GM12878 (cell line): Measurements from ENCODE around the gene INVS. TPM values are rescaled to one million over a fixed set of nuclear protein-coding genes. Genes with fewer than 3 reads are reported as not detected.

Experiments
- ATAC-seq: fragments of 200-7000 bp; cut with Tn5 transposase; 3 replicates; pipeline ENCODE4 v1.9.1; 2020; ENCODE audit warnings: mild to moderate bottlenecking, moderate library complexity
- BruUV-seq: library from RNA; stranded (reverse); fragments of 400-500 nt; replicated peaks from 2 replicates; lab custom pipeline; 2021; lab: Mats Ljungman, UMichigan
- CTCF ChIA-PET: fragments of 300-600 bp; sonication (Branson Sonifier 250); formaldehyde crosslinking; extraction: SDS; loops from one replicate; lab custom pipeline; 2021; ENCODE audit warnings: inconsistent platforms; lab: Yijun Ruan, JAX
- POLR2A ChIA-PET: fragments of 350-600 bp; formaldehyde crosslinking; extraction: SDS; loops from one replicate; lab custom pipeline; 2021; ENCODE audit warnings: inconsistent platforms; lab: Charles Lee
- RAD21 ChIA-PET: fragments of 300-600 bp; sonication (Branson Sonifier 250); formaldehyde crosslinking; loops from one replicate; lab custom pipeline; 2023; ENCODE audit warnings: antibody characterized with exemption; ENCODE audit not compliant: unreplicated experiment; lab: Charles Lee
- SMC1A ChIA-PET: fragments of 300-600 bp; sonication (Branson Sonifier 250); formaldehyde crosslinking; loops from one replicate; lab custom pipeline; 2023; ENCODE audit not compliant: unreplicated experiment, uncharacterized antibody; lab: Charles Lee
- DNase-seq: peaks from one replicate; pipeline ENCODE4 v3.0.0-alpha.2; 2011; ENCODE audit warnings: low read depth, low spot score
- FAIRE-seq: peaks from 3 replicates; lab custom pipeline; 2011; peaks lifted over from hg19 to GRCh38; lab: Jason Lieb, UNC
- H2AFZ ChIP-seq: 2 replicates; pipeline ENCODE4 v1.6.0; 2011; ENCODE audit warnings: low read depth, low read length, control low read depth; ENCODE audit not compliant: control insufficient read depth
- H3K27ac ChIP-seq: 2 replicates; pipeline ENCODE4 v1.5.1; 2011; ENCODE audit warnings: control low read depth; ENCODE audit not compliant: control insufficient read depth, insufficient read depth
- H3K27me3 ChIP-seq, 2 experiments: replicated peaks in 1 of 2; 2 replicates each; pipeline versions ENCODE4 v1.6.0 to v1.6.1; 2011; ENCODE audit warnings: low read length in 1 of 2; ENCODE audit not compliant: control insufficient read depth in 2 of 2, insufficient read depth in 2 of 2
- H3K36me3 ChIP-seq, 2 experiments: 2 replicates each; pipeline ENCODE4 v1.5.1; 2011; ENCODE audit warnings: low read length in 1 of 2; ENCODE audit not compliant: control insufficient read depth in 2 of 2, insufficient read depth in 2 of 2
- H3K4me1 ChIP-seq: 2 replicates; pipeline ENCODE4 v1.6.1; 2011; ENCODE audit warnings: mild to moderate bottlenecking, low read length, moderate library complexity, mixed read lengths; ENCODE audit not compliant: control insufficient read depth, insufficient read depth
- H3K4me2 ChIP-seq: 2 replicates; pipeline ENCODE4 v1.6.0; 2011; ENCODE audit warnings: control low read depth; ENCODE audit not compliant: control insufficient read depth, insufficient read depth
- H3K4me3 ChIP-seq: fragments of 200-600 bp; sonication (generic); 2 replicates; pipeline ENCODE4 v1.5.1; 2016
- H3K79me2 ChIP-seq: 2 replicates; pipeline ENCODE4 v1.6.0; 2011; ENCODE audit warnings: low read length; ENCODE audit not compliant: control insufficient read depth, insufficient read depth
- H3K9ac ChIP-seq: 2 replicates; pipeline ENCODE4 v1.8.0; 2011; ENCODE audit warnings: low read length, control low read depth, mixed read lengths; ENCODE audit not compliant: control insufficient read depth, insufficient read depth
- H3K9me3 ChIP-seq: replicated peaks from 3 replicates; pipeline ENCODE4 v1.5.1; 2011; ENCODE audit warnings: mild to moderate bottlenecking, low read length; ENCODE audit not compliant: control insufficient read depth, insufficient read depth
- H4K20me1 ChIP-seq: 2 replicates; pipeline ENCODE4 v1.6.0; 2011; ENCODE audit not compliant: control insufficient read depth, insufficient read depth
- ATF7 ChIP-seq: fragments of 450-650 bp; IDR thresholded peaks from 2 replicates; pipeline ENCODE4 v1.6.1; 2016; ENCODE audit warnings: low read depth, mild to moderate bottlenecking
- BRCA1 ChIP-seq: IDR thresholded peaks from 2 replicates; pipeline ENCODE4 v1.6.1; 2011; ENCODE audit warnings: low read depth, low read length, improper control_type of control experiment
- CBFB ChIP-seq: IDR thresholded peaks from 2 replicates; pipeline ENCODE4 v1.6.1; 2016; ENCODE audit warnings: antibody characterized with exemption, low read depth
- CEBPB ChIP-seq, 2 experiments: fragments of 150-350 bp in 1 of 2; IDR thresholded peaks; 2 replicates each; pipeline ENCODE4 v1.6.1; 2012 to 2014; ENCODE audit warnings: low read depth in 2 of 2, low read length in 2 of 2, borderline replicate concordance in 1 of 2, inconsistent platforms in 1 of 2
- CREM ChIP-seq: IDR thresholded peaks from 2 replicates; pipeline ENCODE4 v1.6.1; 2014; ENCODE audit warnings: antibody characterized with exemption, low read depth
- EED ChIP-seq: sonication (generic); IDR thresholded peaks from 2 replicates; pipeline ENCODE4 v1.6.1; 2016; ENCODE audit warnings: antibody characterized with exemption, low read depth
- ELK1 ChIP-seq: IDR thresholded peaks from 2 replicates; pipeline ENCODE4 v1.6.1; 2012; ENCODE audit warnings: low read depth, low read length, improper control_type of control experiment
- ETV6 ChIP-seq, 2 experiments: fragments of 450-650 bp in 1 of 2; IDR thresholded peaks in 1 of 2; conservative IDR thresholded peaks in 1 of 2; 2 replicates each; pipeline ENCODE4 v1.6.1; 2014; ENCODE audit warnings: antibody characterized with exemption in 1 of 2, borderline replicate concordance in 1 of 2, low read depth in 1 of 2, mild to moderate bottlenecking in 1 of 2, moderate library complexity in 1 of 2
- JUND ChIP-seq: IDR thresholded peaks from 2 replicates; pipeline ENCODE4 v1.6.1; 2012; ENCODE audit warnings: low read depth, mild to moderate bottlenecking, low read length, improper control_type of control experiment, moderate library complexity
- MAX ChIP-seq: IDR thresholded peaks from 2 replicates; pipeline ENCODE4 v1.6.1; 2012; ENCODE audit warnings: low read depth, low read length, improper control_type of control experiment
- MEF2B ChIP-seq: fragments of 450-650 bp; IDR thresholded peaks from 2 replicates; pipeline ENCODE4 v1.6.1; 2018; ENCODE audit warnings: mild to moderate bottlenecking, moderate library complexity; ENCODE audit not compliant: partially characterized antibody, poor library complexity, severe bottlenecking
- POLR2AphosphoS2 ChIP-seq: IDR thresholded peaks from 2 replicates; pipeline ENCODE4 v1.6.1; 2011; ENCODE audit warnings: low read depth, mild to moderate bottlenecking, low read length, improper control_type of control experiment, moderate library complexity
- POLR2AphosphoS5 ChIP-seq: IDR thresholded peaks from 2 replicates; pipeline ENCODE4 v1.6.1; 2011; ENCODE audit warnings: mild to moderate bottlenecking, low read length, inconsistent platforms
- RELB ChIP-seq: fragments of 450-650 bp; IDR thresholded peaks from 2 replicates; pipeline ENCODE4 v1.6.1; 2017; ENCODE audit warnings: low read depth, mild to moderate bottlenecking, moderate library complexity
- RFX5 ChIP-seq: IDR thresholded peaks from 2 replicates; pipeline ENCODE4 v1.6.1; 2011; ENCODE audit warnings: low read depth, low read length, improper control_type of control experiment
- SMAD1 ChIP-seq: fragments of 450-650 bp; IDR thresholded peaks from 2 replicates; pipeline ENCODE4 v1.6.1; 2018; ENCODE audit warnings: mild to moderate bottlenecking, low read depth; ENCODE audit not compliant: partially characterized antibody
- SMAD5 ChIP-seq: IDR thresholded peaks from 2 replicates; pipeline ENCODE4 v1.6.1; 2016; ENCODE audit warnings: antibody characterized with exemption, low read depth
- SUPT20H ChIP-seq: IDR thresholded peaks from 2 replicates; pipeline ENCODE4 v1.6.1; 2011; ENCODE audit warnings: low read depth, mild to moderate bottlenecking, low read length, moderate library complexity, borderline replicate concordance; ENCODE audit not compliant: control insufficient read depth
- TCF7 ChIP-seq: IDR thresholded peaks from 2 replicates; pipeline ENCODE4 v1.6.1; 2014; ENCODE audit warnings: antibody characterized with exemption, borderline replicate concordance
- ZBED1 ChIP-seq: IDR thresholded peaks from 2 replicates; pipeline ENCODE4 v1.6.1; 2016; ENCODE audit warnings: borderline replicate concordance
- ZNF274 ChIP-seq: IDR thresholded peaks from one replicate; pipeline ENCODE4 v1.8.0; 2011; ENCODE audit not compliant: insufficient read length, insufficient read depth
- ZNF384 ChIP-seq: IDR thresholded peaks from 2 replicates; pipeline ENCODE4 v1.6.1; 2012; ENCODE audit warnings: low read depth, mild to moderate bottlenecking, low read length, improper control_type of control experiment, borderline replicate concordance
- WGBS: methylation state at CpG from one replicate; pipeline ENCODE4 v1.1.6; 2016; ENCODE audit warnings: low lambda C conversion rate; ENCODE audit not compliant: insufficient replicate concordance, insufficient coverage; ENCODE audit errors: missing lambda C conversion rate; 5-methylcytosine and 5-hydroxymethylcytosine counted together
- in situ Hi-C: fragments of 300-500 bp; cut with MboI; formaldehyde crosslinking; loops from 9 replicates; pipeline ENCODE4 v1.14.3; 2018; ENCODE audit warnings: mixed read lengths
- intact Hi-C: fragments of 100-400 bp; cut with micrococcal nuclease; formaldehyde crosslinking; loops from one replicate; pipeline ENCODE4 v1.14.2; 2022; ENCODE audit not compliant: unreplicated experiment
- polyA plus RNA-seq, 11 experiments: library from polyadenylated mRNA; depleted of rRNA in 4 of 11; unstranded in 6 of 11; stranded (reverse) in 5 of 11; fragments of >200 nt; fragmentation: Nextera tagmentation in 4 of 11; fragmentation: Illumina TruSeq in 1 of 11; extraction: Ambion mirVana in 4 of 11; extraction: Trizol in 1 of 11; gene quantifications; 1 replicate in 1 of 11; 2 replicates in 10 of 11; pipeline versions ENCODE4 v1.2.1 to v1.2.3, GENCODE V29; 2011 to 2016; ENCODE audit warnings: inconsistent platforms in 2 of 11, missing spikeins in 2 of 11, low read depth in 1 of 11
- total RNA-seq, 4 experiments: library from RNA; depleted of rRNA in 3 of 4; stranded (reverse); fragments of >200 nt in 3 of 4; fragmentation: Illumina TruSeq in 1 of 4; extraction: Trizol in 1 of 4; gene quantifications; 2 replicates each; pipeline versions ENCODE4 v1.2.1 to v1.2.3, GENCODE V29; 2013 to 2021

The INVS gene
- total and polyA plus RNA-seq, 10 of the 15 experiments (the other 5 are each of a cell fraction or from before 2014, with no cell fraction given) = 0.93 to 20.8 (median 13.2) TPM

- TF ChIP-seq SMAD1 = no peak
- TF ChIP-seq CREM = no peak
- TF ChIP-seq CEBPB (IDR thresholded peaks at IDR 0.05; ENCODE audit: borderline replicate concordance in 1 of 2, low read depth in 2 of 2, low read length in 2 of 2) = no peak
- TF ChIP-seq RFX5 = no peak
- TF ChIP-seq BRCA1 = no peak
- no peak for TF ChIP-seq TCF7
- TF ChIP-seq ELK1 = no peak
- TF ChIP-seq JUND = no peak
Measured at GRCh38 chr9:100267211-100267610, 168.2 kb downstream of the INVS start (continued).

- DNase-seq = no peak
- no peak for FAIRE-seq
- no peaks in the 10 kb centered on the region for H4K20me1 ChIP-seq
- no peak for ATAC-seq
- in situ Hi-C loops (no loop called here), intact Hi-C loops (no loop called here)
- no peak overlapping the region for H3K27ac ChIP-seq
- H3K4me2 ChIP-seq = no peak overlapping the region
- BruUV-seq = no TSS peak
- no peaks in the 10 kb centered on the region for H3K9me3 ChIP-seq
- no peaks in the 10 kb centered on the region for H3K4me1 ChIP-seq
- SMC1A ChIA-PET = no interaction called here
- WGBS = 97% methylated on average over 4 of the region's 4 CpGs
- no peaks in the 10 kb centered on the region for H3K27me3 ChIP-seq
- CTCF ChIA-PET = no interaction called here
- H3K79me2 ChIP-seq = no peaks in the 10 kb centered on the region
- H3K9ac ChIP-seq = no peak overlapping the region
- no peak overlapping the region for H3K4me3 ChIP-seq
- RAD21 ChIA-PET = no interaction called here
- H3K36me3 ChIP-seq = no peaks in the 10 kb centered on the region
- POLR2A ChIA-PET = no interaction called here
- no peak overlapping the region for H2AFZ ChIP-seq
- no peak for TF ChIP-seq ZBED1
- TF ChIP-seq ZNF384 = no peak
- TF ChIP-seq ELK1 = no peak
- no peak for TF ChIP-seq EED
- no peak for TF ChIP-seq MEF2B
- no peak for TF ChIP-seq MAX
- no peak for TF ChIP-seq ETV6 (conservative IDR thresholded peaks at IDR 0.05 in 1 of 2, IDR thresholded peaks at IDR 0.05 in 1 of 2; ENCODE audit: borderline replicate concordance in 1 of 2, low read depth in 1 of 2)
- no peak for TF ChIP-seq POLR2AphosphoS2
- no peak for TF ChIP-seq CBFB
- no peak for TF ChIP-seq RELB
- TF ChIP-seq ZNF274 = no peak
- no peak for TF ChIP-seq SMAD5
- TF ChIP-seq ATF7 = no peak
- no peak for TF ChIP-seq SMAD1
- TF ChIP-seq POLR2AphosphoS5 = no peak
- TF ChIP-seq SUPT20H = no peak
Measured at GRCh38 chr9:100268271-100268670, 169.2 kb downstream of the INVS start.
